H9 (cell line): ENCODE results near the gene MACROD1. TPM values are rescaled to one million over a fixed set of nuclear protein-coding genes. Genes with fewer than 3 reads are reported as not detected.

Source experiments
- DNase-seq: peaks from one replicate; pipeline ENCODE4 v3.0.0-alpha.2; 2017
- H2AFZ ChIP-seq: one replicate; pipeline ENCODE4 v1.6.1; 2013; ENCODE audit warnings: mild to moderate bottlenecking, low read length, control low read depth, moderate library complexity
- H2AK5ac ChIP-seq: 2 replicates; pipeline ENCODE4 v1.6.1; 2013; ENCODE audit warnings: low read length, control low read depth, mixed read lengths; ENCODE audit not compliant: insufficient read length
- H2BK120ac ChIP-seq: one replicate; pipeline ENCODE4 v1.6.1; 2013; ENCODE audit warnings: low read depth, mild to moderate bottlenecking, low read length, control low read depth, inconsistent platforms; ENCODE audit not compliant: poor library complexity, severe bottlenecking
- H2BK12ac ChIP-seq: 2 replicates; pipeline ENCODE4 v1.6.1; 2013; ENCODE audit warnings: low read length, control low read depth, mixed read lengths, low read depth; ENCODE audit not compliant: insufficient read length
- H2BK15ac ChIP-seq: 2 replicates; pipeline ENCODE4 v1.6.1; 2013; ENCODE audit warnings: low read depth, low read length, control low read depth
- H2BK20ac ChIP-seq: one replicate; pipeline ENCODE4 v1.6.1; 2013; ENCODE audit warnings: low read depth, mild to moderate bottlenecking, low read length, control low read depth, inconsistent platforms; ENCODE audit not compliant: poor library complexity, severe bottlenecking
- H2BK5ac ChIP-seq: 2 replicates; pipeline ENCODE4 v1.6.1; 2013; ENCODE audit warnings: low read length, control low read depth, mixed read lengths; ENCODE audit not compliant: insufficient read length
- H3K14ac ChIP-seq: 2 replicates; pipeline ENCODE4 v1.6.1; 2013; ENCODE audit warnings: low read length, control low read depth; ENCODE audit not compliant: insufficient read depth
- H3K18ac ChIP-seq: 2 replicates; pipeline ENCODE4 v1.6.1; 2013; ENCODE audit warnings: low read depth, mild to moderate bottlenecking, mixed read lengths, low read length, control low read depth; ENCODE audit not compliant: insufficient read length
- H3K23ac ChIP-seq: 2 replicates; pipeline ENCODE4 v1.6.1; 2013; ENCODE audit warnings: low read length, control low read depth, mixed read lengths, low read depth; ENCODE audit not compliant: insufficient read length
- H3K23me2 ChIP-seq: 2 replicates; pipeline ENCODE4 v1.6.1; 2013; ENCODE audit warnings: low read depth, mild to moderate bottlenecking, mixed read lengths, low read length, control low read depth; ENCODE audit not compliant: insufficient read length, poor library complexity, severe bottlenecking
- H3K27ac ChIP-seq: 2 replicates; pipeline ENCODE4 v1.5.1; 2013; ENCODE audit warnings: low read length, control low read depth, mixed read lengths, low read depth; ENCODE audit not compliant: insufficient read length
- H3K27me3 ChIP-seq: 2 replicates; pipeline ENCODE4 v1.6.1; 2013; ENCODE audit warnings: low read length, control low read depth, inconsistent platforms; ENCODE audit not compliant: insufficient read depth
- H3K4ac ChIP-seq: 2 replicates; pipeline ENCODE4 v1.6.1; 2013; ENCODE audit warnings: low read depth, mild to moderate bottlenecking, control low read depth, inconsistent platforms, low read length, moderate library complexity
- H3K4me1 ChIP-seq: 2 replicates; pipeline ENCODE4 v1.6.1; 2013; ENCODE audit warnings: low read length, control low read depth, inconsistent platforms; ENCODE audit not compliant: insufficient read depth
- H3K4me2 ChIP-seq: 2 replicates; pipeline ENCODE4 v1.6.1; 2013; ENCODE audit warnings: low read length, control low read depth, mixed read lengths; ENCODE audit not compliant: insufficient read length, insufficient read depth
- H3K56ac ChIP-seq: 2 replicates; pipeline ENCODE4 v1.6.1; 2013; ENCODE audit warnings: low read depth, mild to moderate bottlenecking, mixed read lengths, low read length, control low read depth; ENCODE audit not compliant: insufficient read length
- H3K79me1 ChIP-seq: 2 replicates; pipeline ENCODE4 v1.6.1; 2013; ENCODE audit warnings: low read depth, mild to moderate bottlenecking, moderate library complexity, low read length, control low read depth, inconsistent platforms; ENCODE audit not compliant: insufficient read depth, poor library complexity, severe bottlenecking
- H3K79me2 ChIP-seq: 2 replicates; pipeline ENCODE4 v1.6.1; 2013; ENCODE audit warnings: low read length, control low read depth, inconsistent platforms; ENCODE audit not compliant: insufficient read depth
- H3K9ac ChIP-seq: 2 replicates; pipeline ENCODE4 v1.6.1; 2013; ENCODE audit warnings: low read length, control low read depth, mixed read lengths; ENCODE audit not compliant: insufficient read length; ENCODE audit errors: extremely low read depth
- H3K9me3 ChIP-seq: one replicate; pipeline ENCODE4 v1.6.1; 2013; ENCODE audit warnings: low read depth, low read length, inconsistent platforms; ENCODE audit not compliant: control insufficient read depth
- H3T11ph ChIP-seq: one replicate; pipeline ENCODE4 v1.6.1; 2013; ENCODE audit warnings: mild to moderate bottlenecking, low read length, control low read depth, inconsistent platforms
- H4K20me1 ChIP-seq: one replicate; pipeline ENCODE4 v1.6.1; 2013; ENCODE audit not compliant: control insufficient read depth, insufficient read length, insufficient read depth
- H4K5ac ChIP-seq: 2 replicates; pipeline ENCODE4 v1.6.1; 2013; ENCODE audit warnings: low read depth, mild to moderate bottlenecking, mixed read lengths, low read length, control low read depth; ENCODE audit not compliant: insufficient read length
- H4K8ac ChIP-seq: replicated peaks from 2 replicates; pipeline ENCODE4 v1.6.1; 2013; ENCODE audit warnings: low read length, control low read depth, mixed read lengths, low read depth; ENCODE audit not compliant: insufficient read length
- H4K91ac ChIP-seq: 2 replicates; pipeline ENCODE4 v1.6.1; 2013; ENCODE audit warnings: low read depth, mild to moderate bottlenecking, moderate library complexity, mixed read lengths, low read length, control low read depth; ENCODE audit not compliant: insufficient read length
- H3K27ac Mint-ChIP-seq, 3 experiments: 2 replicates in 2 of 3; 3 replicates in 1 of 3; pipeline ENCODE4 v1.8.0; 2020 to 2021; ENCODE audit warnings: mixed read lengths in 3 of 3, mild to moderate bottlenecking in 1 of 3, moderate library complexity in 1 of 3
- H3K27me3 Mint-ChIP-seq: 2 replicates; pipeline ENCODE4 v1.8.0; 2021; ENCODE audit warnings: low read depth, mild to moderate bottlenecking, moderate library complexity, mixed read lengths
- H3K36me3 Mint-ChIP-seq, 3 experiments: 2 replicates in 2 of 3; 3 replicates in 1 of 3; pipeline ENCODE4 v1.8.0; 2020 to 2021; ENCODE audit warnings: low read depth in 3 of 3, mixed read lengths in 3 of 3; ENCODE audit not compliant: insufficient read depth in 1 of 3
- H3K4me1 Mint-ChIP-seq, 2 experiments: 2 replicates each; pipeline ENCODE4 v1.8.0; 2020; ENCODE audit warnings: mixed read lengths in 2 of 2
- H3K4me3 Mint-ChIP-seq, 2 experiments: 2 replicates in 1 of 2; 3 replicates in 1 of 2; pipeline ENCODE4 v1.8.0; 2020 to 2021; ENCODE audit warnings: mild to moderate bottlenecking in 2 of 2, mixed read lengths in 2 of 2, moderate library complexity in 1 of 2
- H3K9me3 Mint-ChIP-seq, 2 experiments: 2 replicates in 1 of 2; 3 replicates in 1 of 2; pipeline ENCODE4 v1.8.0; 2020; ENCODE audit warnings: mild to moderate bottlenecking in 2 of 2, mixed read lengths in 2 of 2, moderate library complexity in 1 of 2
- CTCF ChIP-seq: fragments of 200-600 bp; sonication (generic); conservative IDR thresholded peaks from 3 replicates; pipeline ENCODE4 v1.8.0; 2021; ENCODE audit warnings: antibody characterized with exemption, mild to moderate bottlenecking
- WGBS: extraction: QIAGEN DNeasy Blood & Tissue Kit; methylation state at CpG from one replicate; pipeline ENCODE4 v1.1.7; 2013; ENCODE audit warnings: missing lambda C conversion rate, low lambda C conversion rate, mixed read lengths; ENCODE audit not compliant: insufficient read length; ENCODE audit errors: extremely low coverage; 5-methylcytosine and 5-hydroxymethylcytosine counted together
- total RNA-seq: library from RNA; stranded (reverse); gene quantifications from 2 replicates; pipeline ENCODE4 v1.2.1, GENCODE V29; 2021

The MACROD1 gene
- total RNA-seq, 1 experiment from 2014 or later = 21.2 TPM

GRCh38 chr11:64005691-64006090 is 160.2 kb downstream of the MACROD1 start:
- Mint-ChIP-seq H3K4me3 (no peak overlapping the region), H3K27me3 (peaks cover 93% of the 10 kb centered on the region), H3K4me1 (peaks cover 14 to 24% of the 10 kb centered on the region in 2 experiments), H3K9me3 (peaks cover 7 to 10% of the 10 kb centered on the region in 2 experiments; a peak in 2 of 5 replicates), H3K27ac (no peak overlapping the region), H3K36me3 (peaks cover 0 to 7% (median 2%) of the 10 kb centered on the region in 3 experiments; a peak in 5 of 7 replicates)
- H4K20me1 ChIP-seq = no peaks in the 10 kb centered on the region
- H3K27ac ChIP-seq = no peak overlapping the region
- DNase-seq = no peak
- H3K79me2 ChIP-seq = no peaks in the 10 kb centered on the region
- H3T11ph ChIP-seq = no peak overlapping the region
- H3K4me2 ChIP-seq = no peak overlapping the region
- no peak overlapping the region for H3K23ac ChIP-seq
- no peak overlapping the region for H2BK15ac ChIP-seq
- no peak overlapping the region for H3K9ac ChIP-seq
- H4K8ac ChIP-seq = no peak overlapping the region
- no peak overlapping the region for H4K5ac ChIP-seq
- no peak overlapping the region for H3K18ac ChIP-seq
- no peak overlapping the region for H3K56ac ChIP-seq
- H3K14ac ChIP-seq = no peak overlapping the region
- H3K79me1 ChIP-seq = no peaks in the 10 kb centered on the region
- H3K4me1 ChIP-seq = no peaks in the 10 kb centered on the region
- no peaks in the 10 kb centered on the region for H3K9me3 ChIP-seq
- peaks cover 26% of the 10 kb centered on the region; the same call in 1 of the 2 replicates for H3K27me3 ChIP-seq
- TF ChIP-seq CTCF = no peak
- H2AFZ ChIP-seq = no peak overlapping the region
- no peak overlapping the region for H3K4ac ChIP-seq
- H2AK5ac ChIP-seq = no peak overlapping the region
- no CpG with 5 or more reads among the region's 4 CpGs for WGBS
- H2BK120ac ChIP-seq = no peak overlapping the region
- H3K23me2 ChIP-seq = peaks cover 11% of the 10 kb centered on the region
- H4K91ac ChIP-seq = no peak overlapping the region
- H2BK12ac ChIP-seq = no peak overlapping the region
- H2BK20ac ChIP-seq = no peak overlapping the region
- H2BK5ac ChIP-seq = no peak overlapping the region
